Bronchial epithelial cell (primary cell): ENCODE data around the gene ZNF564. TPM values are rescaled to one million over a fixed set of nuclear protein-coding genes. Genes with fewer than 3 reads are reported as not detected.

Source experiments
- DNase-seq: peaks from one replicate; pipeline ENCODE4 v3.0.0-alpha.2; 2010; ENCODE audit warnings: low read depth
- FAIRE-seq: peaks from 2 replicates; lab custom pipeline; 2011; peaks lifted over from hg19 to GRCh38; lab: Jason Lieb, UNC
- H3K27me3 ChIP-seq: 2 replicates; pipeline ENCODE4 v1.5.1; 2011; ENCODE audit warnings: low read length; ENCODE audit not compliant: control insufficient read depth, insufficient read depth
- H3K36me3 ChIP-seq: 2 replicates; pipeline ENCODE4 v1.5.1; 2011; ENCODE audit warnings: low read length; ENCODE audit not compliant: control insufficient read depth, insufficient read depth
- H3K4me3 ChIP-seq: 2 replicates; pipeline ENCODE4 v1.5.1; 2011; ENCODE audit warnings: mild to moderate bottlenecking, low read depth, low read length, control low read depth
- total RNA-seq: library from RNA; depleted of rRNA; stranded (reverse); fragments of >200 nt; gene quantifications from 2 replicates; pipeline ENCODE4 v1.2.1, GENCODE V29; 2014
- TF ChIP-seq, protein P1 (sequence below): IDR thresholded peaks from 2 replicates; pipeline ENCODE4 v1.5.1; 2011; ENCODE audit warnings: mild to moderate bottlenecking, moderate library complexity, low read length, control low read depth, inconsistent platforms; ENCODE audit not compliant: insufficient read depth, severe bottlenecking

The ZNF564 gene
- total RNA-seq: 7.4 and 9.0 TPM in 2 replicates

GRCh38 chr19:12551060-12551832 lies at the start of gene ZNF564:
ZNF564 (minus strand) TSS chr19:12551482; CDS start chr19:12551332, 150 bp downstream.
- DNase-seq (peak; percentile 96), FAIRE-seq (peak; percentile 62)
- Histone ChIP-seq H3K36me3 (no peaks in the 10 kb centered on the region), H3K27me3 (no peaks in the 10 kb centered on the region), H3K4me3 (peak within 1 kb of the TSS; percentile 79)
- TF ChIP-seq, protein P1, sequence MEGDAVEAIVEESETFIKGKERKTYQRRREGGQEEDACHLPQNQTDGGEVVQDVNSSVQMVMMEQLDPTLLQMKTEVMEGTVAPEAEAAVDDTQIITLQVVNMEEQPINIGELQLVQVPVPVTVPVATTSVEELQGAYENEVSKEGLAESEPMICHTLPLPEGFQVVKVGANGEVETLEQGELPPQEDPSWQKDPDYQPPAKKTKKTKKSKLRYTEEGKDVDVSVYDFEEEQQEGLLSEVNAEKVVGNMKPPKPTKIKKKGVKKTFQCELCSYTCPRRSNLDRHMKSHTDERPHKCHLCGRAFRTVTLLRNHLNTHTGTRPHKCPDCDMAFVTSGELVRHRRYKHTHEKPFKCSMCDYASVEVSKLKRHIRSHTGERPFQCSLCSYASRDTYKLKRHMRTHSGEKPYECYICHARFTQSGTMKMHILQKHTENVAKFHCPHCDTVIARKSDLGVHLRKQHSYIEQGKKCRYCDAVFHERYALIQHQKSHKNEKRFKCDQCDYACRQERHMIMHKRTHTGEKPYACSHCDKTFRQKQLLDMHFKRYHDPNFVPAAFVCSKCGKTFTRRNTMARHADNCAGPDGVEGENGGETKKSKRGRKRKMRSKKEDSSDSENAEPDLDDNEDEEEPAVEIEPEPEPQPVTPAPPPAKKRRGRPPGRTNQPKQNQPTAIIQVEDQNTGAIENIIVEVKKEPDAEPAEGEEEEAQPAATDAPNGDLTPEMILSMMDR: no peak

DNA sequence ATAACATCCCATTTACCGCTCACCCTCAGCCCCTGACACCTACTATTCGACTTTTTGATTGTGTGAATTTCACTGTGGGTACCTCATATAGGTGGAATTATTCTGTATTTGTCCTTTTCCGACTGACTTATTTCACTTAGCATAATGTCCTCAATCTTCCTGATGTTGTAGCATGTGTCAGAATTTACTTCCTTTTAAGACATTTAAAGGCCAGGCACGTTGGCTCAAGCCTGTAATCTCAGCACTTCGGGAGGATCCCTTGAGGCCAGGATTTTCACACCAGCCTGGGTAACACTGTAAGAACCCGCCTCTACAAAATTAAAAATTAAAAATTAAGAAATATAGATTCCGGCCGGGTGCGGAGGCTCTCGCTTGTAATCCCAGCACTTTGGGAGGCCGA lies 46.3 kb upstream of the ZNF564 start:
- no peaks in the 10 kb centered on the region for H3K36me3 ChIP-seq
- FAIRE-seq: no peak
- H3K27me3 ChIP-seq: no peaks in the 10 kb centered on the region
- no peak for DNase-seq
- TF ChIP-seq, protein P1: no peak
- no peak overlapping the region for H3K4me3 ChIP-seq

GRCh38 chr19:12596927-12597548 lies 45.8 kb upstream of the ZNF564 start:
- no peak overlapping the region for H3K4me3 ChIP-seq
- FAIRE-seq: no peak

DNA sequence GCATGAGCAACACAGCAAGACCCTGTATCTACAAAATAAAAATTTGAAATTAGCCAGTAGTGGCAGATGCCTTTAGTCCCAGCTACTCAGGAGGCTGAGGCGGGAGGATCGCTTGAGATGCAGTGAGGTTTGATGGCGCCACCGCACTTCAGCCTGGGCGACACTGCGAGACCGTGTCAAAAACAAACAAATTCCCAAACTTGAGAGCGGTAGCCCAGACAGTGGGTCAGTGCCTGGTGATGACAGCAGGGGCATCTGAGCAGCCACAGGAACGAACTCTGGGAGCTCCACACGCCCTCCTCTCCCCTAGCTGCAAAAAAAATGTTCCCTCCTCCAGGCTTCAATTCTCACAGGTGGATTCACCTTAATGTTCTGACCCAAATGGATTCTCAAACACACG lies 45.2 kb upstream of the ZNF564 start:
- no peaks in the 10 kb centered on the region for H3K36me3 ChIP-seq
- no peak overlapping the region for H3K4me3 ChIP-seq
- TF ChIP-seq, protein P1: no peak
- no peak for FAIRE-seq
- DNase-seq: no peak
- H3K27me3 ChIP-seq: no peaks in the 10 kb centered on the region

More at GRCh38 chr19:12596927-12597548, 45.8 kb upstream of the ZNF564 start:
- H3K27me3 ChIP-seq: no peaks in the 10 kb centered on the region
- no peak for DNase-seq
- TF ChIP-seq, protein P1: no peak
- H3K36me3 ChIP-seq: no peaks in the 10 kb centered on the region

DNA sequence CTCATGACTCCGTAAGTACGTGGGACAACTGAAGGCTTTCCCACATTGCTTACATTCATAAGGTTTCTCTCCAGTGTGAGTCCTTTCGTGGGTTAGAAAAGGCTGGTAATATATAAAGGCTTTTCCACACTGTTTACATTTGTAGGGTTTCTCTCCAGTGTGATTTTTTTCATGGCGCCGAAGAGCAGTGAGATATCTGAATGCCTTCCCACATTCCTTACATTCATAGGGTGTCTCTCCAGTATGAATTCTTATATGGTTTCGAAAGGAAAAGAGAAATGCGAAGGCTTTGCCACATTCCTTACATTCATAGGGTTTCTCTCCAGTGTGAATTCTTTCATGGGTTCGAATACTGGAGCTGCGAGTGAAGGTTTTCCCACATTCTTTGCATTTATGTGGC lies 29.8 kb upstream of the ZNF564 start:
- Histone ChIP-seq H3K4me3 (no peak overlapping the region), H3K27me3 (no peaks in the 10 kb centered on the region), H3K36me3 (peaks cover 8% of the 10 kb centered on the region)
- TF ChIP-seq, protein P1: no peak
- FAIRE-seq: no peak
- DNase-seq: no peak
